KG1 (cell line): ENCODE measurements around the gene DPP10.
"Not testable (repeated sequence)": the region's sequence is repeated elsewhere in the genome, so short reads cannot be mapped to it uniquely, and the experiment has no call there.

Source experiments
- DNase-seq: peaks from one replicate; lab custom pipeline; 2025; lab: John Stamatoyannopoulos, UW

Gene DPP10

DNA sequence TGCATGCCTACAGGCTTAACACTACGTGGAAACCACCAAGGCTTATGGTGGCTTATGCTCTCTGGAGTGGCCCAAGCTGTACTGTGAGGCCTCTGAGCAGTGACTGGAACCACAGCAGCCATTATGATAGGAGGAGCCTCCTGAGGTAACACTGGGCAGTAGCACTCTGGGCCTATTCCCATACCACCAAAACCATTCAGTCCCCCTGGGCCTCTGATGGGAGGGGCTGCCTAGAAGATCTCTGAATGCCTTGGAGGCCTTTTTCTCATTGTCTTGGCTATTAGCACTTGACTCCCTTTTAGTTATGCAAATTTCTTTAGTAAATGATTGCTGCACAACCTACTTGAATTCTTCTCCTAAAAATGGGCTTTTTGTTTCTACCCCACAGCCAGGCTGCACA, 985.0 kb downstream of the DPP10 start:
- no peak for DNase-seq

DNA sequence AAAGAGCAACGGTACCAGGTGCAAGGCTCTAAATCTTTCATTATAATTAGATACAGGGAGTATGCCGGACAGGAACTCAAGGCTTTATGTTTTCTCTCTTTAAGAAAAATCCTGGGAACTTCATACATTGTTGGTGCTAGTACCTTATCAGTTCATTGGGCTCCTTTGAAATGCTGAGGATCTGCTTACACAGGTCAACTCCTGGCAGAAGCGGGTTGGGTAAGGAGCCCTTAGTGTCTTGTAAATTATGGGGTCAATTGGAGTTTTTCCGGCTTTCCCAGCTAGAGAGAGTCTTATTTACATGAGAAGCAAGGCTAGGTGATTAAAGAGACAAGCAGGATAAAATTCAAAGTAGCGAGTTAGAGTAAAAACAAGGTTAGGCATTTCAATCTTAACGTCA, 998.3 kb downstream of the DPP10 start:
- DNase-seq, result not testable (repeated sequence)

DNA sequence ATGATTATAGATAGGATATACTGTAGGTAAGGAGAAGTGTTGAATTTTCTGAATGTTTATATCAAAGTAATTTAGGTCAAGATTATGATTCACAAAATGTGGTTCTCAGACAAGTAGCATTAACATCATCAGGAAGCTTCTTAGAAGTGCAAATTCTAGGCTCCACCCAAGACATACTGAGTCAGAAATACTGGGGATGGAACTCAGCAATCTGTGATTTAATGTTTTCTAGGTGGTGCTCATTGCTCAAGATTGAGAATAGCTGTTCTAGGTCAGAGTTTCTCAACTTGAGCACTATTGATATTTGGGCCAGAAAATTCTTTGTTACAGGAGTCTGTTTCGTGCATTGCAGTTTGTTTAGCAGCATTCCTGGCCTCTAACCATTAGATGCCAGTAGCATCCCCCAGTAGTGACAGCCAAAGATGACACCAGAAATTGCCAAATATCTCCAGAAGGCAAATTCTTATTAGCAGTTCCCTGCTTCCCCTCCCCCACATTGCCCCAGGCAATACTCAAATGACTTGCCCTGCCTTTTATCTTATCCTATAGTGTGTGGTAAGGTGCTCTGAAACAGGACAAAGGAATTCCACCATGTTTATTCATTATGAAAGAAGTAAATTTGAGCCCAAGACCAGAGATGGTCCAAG, 1001.2 kb downstream of the DPP10 start:
- DNase-seq, result no peak

DNA sequence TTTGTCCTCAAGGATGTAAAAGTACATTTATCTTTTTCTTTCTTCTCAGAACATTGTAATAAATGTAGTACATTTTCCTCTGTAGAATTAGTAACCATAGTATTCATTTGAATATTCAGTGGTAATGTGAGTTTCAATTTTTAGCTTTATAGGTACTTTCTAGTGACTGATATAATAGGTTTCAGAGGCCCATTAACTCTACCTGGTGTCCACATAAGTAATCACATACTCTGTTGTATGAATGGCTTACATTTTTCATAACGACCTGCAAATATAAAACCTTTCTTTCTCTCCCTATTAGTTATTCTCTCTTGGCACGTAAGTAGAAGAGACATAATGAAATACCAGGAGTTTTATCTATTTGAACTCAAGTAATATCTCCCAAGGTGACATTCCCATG, 1017.6 kb downstream of the DPP10 start:
- no peak for DNase-seq

DNA sequence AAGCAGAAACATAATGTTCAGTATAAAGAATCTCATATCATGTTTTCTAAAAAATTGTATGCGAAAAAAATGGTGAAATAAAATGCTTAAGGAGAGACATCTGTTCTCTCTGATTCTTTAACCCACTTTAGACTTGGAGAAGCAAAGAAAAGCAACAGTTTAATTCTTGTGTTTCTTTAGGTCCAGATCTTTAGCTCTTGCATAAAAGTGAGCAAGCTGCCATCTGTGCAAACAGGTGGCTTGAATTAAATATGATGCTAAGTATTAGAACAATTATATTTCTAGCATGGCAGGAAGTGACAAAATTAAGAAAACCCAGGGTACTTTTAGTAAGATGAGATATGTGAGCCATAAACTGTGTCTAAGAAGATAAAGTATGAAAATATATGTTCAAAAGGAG, 1038.3 kb downstream of the DPP10 start:
- DNase-seq, result no peak

DNA sequence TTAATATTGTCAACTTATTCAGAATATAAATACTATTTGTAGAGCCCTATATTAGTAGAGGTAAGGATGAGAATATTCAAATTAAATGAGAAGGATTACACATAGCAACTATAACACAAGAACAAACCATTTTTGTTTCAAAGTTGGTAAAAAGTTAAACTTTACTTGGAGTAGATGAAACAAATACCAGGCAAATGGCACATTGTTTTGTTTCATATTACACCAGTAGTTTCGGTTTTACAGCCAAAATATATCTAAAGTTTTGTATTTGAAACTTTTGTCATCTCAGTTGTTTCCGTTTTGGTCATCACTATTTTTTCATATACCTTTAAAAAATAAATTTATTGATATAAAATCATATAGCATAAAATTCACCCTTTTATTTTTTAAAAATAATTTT, 1039.4 kb downstream of the DPP10 start:
- no peak for DNase-seq

DNA sequence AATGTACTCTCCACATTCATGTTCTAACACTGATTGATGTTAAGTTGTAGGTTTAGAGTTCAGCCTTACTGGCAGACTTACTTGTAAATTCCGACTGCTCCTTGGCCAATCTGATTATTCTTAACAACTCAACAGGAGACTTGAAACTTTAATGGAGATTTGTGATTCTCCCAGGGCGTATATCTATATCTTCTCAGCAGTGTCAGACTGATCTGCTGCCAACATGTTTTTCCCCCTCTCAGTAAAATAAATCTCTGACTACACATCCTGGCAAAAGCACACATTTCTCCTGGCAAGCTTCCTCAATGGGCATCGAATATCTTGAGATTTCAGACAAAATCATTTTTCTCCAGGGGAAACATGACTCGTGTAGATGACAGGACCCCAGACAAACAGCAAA, 1041.2 kb downstream of the DPP10 start:
- DNase-seq, result no peak

DNA sequence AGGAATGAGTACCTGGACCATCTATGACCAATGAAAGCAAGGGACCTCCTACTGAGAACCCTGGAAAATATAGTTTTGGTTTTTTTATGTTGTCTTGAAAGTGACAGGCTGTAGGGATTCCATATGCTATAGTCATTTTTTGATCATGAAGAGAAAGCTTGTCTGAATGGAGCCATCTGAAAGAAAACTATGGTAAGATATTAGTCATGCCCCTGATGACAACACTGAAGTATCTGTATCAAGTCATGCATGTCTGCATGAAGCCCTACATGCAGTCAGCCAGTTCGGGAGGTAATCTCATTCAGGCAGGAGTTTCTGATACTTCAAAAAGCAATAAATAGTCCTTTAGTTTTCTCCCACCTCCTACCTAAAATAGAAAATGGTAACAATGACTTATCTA, 1042.0 kb downstream of the DPP10 start:
- DNase-seq, result no peak

DNA sequence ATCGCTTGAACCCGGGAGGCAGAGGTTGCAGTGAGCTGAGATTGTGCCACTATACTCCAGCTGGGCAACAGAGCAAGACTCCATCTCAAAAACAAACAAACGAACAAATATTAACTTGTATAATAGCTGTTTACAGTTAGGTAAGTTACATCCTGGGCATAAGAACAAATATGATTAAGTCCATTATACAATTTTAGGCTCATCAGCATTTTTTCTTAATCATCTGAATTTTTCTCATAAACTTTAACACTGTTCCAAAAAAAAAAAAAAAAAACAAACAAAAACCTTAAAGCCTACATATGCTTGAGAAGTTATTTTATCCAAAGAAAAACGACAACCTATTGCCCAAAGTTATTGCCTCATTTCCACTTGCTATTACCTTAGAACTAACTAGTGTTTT, 1042.5 kb downstream of the DPP10 start:
- DNase-seq, result no peak

DNA sequence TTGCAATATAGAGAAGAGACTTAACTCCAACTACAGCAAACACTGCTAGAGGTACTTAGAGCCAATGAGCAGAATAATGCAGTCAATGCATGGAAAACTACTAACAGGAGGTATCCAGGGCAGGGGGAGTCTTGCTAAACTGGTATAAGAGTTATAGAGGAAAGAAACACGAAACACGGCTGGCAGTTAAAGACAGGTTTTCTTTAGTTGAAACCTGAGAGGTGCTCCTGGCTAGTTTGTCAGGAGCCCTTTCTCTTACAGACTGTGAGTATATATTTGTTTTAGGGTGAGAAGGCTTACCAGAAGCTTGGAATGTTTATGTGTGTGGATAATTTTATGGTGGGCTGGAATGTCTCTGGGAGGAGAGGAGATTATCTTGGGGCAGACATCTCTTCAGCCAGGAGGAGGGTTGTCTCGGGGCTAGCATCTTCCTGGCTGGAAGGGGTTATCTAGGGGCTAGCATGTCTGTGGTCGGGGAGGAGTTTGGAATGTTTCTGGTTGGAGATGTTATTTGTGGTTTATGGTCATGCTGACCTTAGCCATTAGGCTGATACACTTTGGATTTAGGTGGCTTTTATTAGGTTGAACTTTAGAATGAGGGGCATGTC, 1048.8 kb downstream of the DPP10 start:
- no peak for DNase-seq

DNA sequence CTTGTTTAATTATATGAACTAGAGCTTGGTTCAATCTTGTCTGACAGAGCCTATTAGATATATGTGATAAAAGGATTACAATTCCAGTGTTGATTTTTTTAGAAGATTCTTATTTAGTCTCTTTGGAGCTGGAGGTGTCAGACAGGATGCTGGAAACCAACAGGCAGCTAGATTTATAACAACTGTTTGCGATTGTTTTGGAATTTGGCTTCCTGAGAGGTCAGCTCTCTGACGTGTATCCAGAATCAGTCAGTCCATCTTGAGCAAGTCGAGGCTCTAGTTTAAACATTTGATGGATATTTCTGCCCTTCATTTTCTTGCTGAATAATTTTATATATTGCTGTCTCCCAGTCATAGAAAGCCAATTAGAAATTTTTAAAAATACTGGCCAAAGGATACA, 1062.9 kb downstream of the DPP10 start:
- no peak for DNase-seq

DNA sequence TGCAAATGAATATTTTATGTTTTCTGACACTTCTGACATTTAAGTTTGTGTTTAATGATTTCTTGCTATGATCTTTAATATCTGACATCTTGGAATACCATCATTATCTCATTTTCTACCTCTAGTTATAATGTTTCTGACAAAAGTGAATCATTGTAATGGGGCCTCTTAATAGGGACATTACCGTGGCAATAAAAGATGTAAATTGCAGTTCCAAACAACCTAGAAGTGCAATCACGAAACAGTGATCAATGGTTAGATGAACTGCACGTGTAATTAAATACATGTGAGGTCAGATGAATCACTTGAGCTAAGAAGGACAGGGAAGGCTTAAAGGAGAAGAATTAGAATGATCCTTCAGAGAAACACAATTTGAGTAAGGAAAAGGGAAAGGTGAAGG, 1078.3 kb downstream of the DPP10 start:
- no peak for DNase-seq

DNA sequence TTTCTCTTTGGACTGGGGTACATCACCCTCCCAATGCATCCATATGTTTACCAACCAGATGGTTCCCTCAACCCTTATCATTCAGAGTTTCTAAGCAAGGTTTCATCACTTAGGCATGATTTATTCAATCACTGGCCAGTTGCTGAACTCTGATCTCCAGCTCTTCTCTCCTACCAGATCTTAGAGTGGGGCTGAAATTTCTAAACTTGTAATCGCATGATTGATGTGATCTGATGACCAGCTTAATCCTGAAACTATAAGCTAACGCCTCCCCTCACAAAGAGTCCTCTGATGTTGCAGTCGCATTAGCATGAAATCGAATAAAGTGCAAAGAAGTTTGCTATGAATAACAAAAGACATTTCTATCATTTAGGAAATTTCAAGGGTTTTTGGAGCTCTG, 1082.0 kb downstream of the DPP10 start:
- DNase-seq, result no peak

DNA sequence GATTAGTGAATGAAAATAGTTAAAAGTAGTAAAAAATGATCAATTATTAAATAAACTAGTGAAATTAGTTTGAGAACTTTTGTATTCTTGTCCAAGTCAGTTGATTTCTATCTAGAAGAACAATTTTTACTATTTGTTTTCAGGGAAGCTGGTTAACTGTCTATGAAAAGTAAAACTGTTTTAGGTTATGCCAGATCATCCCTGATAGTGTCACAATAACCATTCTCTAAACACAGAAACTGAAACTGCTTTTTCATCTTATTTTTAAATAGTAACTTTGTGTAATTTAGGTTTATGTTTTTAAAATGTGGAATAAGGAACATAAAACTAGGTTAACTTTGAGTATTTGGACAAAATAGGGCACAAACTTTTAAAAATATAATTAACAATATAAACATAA, 1087.2 kb downstream of the DPP10 start:
- no peak for DNase-seq

DNA sequence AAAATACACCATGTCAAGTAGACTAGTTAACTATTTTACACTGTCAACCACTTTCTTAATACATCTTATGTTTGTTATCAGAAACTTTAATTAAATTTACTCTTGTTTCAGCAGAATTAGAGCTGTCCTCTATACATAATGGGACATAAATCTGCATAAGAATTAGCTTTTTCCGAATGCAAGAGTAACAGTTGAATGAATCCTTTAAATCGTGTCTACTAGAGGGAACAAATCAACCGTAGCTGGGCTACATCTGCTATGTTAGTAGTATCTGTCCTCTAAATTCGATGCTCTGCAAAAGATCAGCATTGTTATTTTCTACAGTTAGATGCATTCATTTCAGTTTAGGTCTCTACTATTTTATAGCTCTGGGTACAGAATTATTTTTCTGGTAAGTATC, 1090.6 kb downstream of the DPP10 start:
- DNase-seq, result no peak

DNA sequence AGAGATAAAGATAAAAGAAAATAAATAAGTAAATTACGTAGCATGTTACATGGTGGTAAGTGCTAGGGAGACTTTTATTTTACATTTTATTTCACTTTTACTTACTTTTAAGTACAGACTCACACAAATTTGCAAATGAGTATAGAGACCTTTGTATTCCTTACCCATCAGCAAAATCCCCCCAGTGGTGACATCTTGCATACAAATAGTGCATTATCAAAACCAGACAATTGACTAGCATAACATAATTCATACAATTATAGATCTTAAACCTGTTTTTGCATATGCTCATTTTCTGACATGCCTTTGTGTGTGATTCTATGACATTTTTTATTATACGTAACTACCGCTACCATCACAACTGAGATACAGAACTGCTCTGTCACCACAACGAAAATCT, 1099.4 kb downstream of the DPP10 start:
- DNase-seq, result no peak

DNA sequence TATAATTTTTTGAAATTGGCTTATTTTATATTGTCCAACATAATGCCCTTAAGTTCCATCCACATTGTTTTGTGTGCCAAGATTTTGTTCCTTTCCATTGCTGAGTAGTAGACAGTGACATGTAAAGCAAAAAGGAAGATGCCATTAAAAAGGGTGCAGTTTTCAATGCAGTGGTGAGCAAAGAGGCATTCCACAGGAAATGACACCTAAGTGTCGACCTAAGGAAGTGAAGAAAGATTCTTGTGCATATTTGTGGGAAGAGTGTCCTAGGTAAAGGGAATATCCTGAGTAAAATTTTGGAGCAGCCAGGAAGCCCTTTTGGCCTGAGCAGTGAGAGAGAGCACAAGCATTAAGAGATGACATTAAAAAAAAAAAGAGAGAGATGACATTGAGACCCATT, 1099.9 kb downstream of the DPP10 start:
- DNase-seq, result no peak

DNA sequence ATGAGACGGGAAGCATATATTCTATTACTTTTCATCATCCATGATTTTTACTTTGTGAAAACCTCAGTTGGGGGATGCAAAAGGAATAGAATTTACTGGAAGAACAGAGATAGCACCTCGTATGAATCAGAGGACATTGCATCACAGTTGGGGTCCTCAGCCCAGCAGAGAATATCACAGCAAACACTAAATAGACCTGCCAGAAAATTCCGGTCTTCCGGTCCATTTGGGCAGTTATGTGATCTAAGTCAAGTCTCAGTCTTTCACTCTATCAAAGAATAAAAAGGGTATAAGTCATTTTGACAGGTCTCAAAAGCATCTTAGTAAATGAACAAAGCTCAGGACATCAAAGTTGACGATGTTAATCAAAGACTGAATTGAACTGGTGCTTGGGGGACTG, 1100.6 kb downstream of the DPP10 start:
- DNase-seq, result no peak

DNA sequence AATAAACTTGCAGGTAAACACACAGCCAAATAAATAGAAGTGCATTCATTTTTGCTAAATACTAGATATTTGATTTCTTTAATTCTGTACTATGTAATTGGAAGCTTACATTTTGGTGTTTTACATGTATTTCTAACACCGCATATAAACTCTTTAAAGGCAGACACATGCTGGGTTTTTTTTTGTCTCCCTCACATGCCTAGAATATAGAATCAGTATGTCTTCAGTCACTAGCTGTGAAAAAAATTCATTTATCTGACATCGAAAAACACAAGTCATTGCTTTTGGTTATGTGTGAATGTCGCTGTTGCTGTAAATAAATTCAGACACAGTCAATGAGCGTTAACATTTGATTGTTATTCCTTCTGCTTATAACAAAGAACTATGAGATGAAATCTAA, 1101.0 kb downstream of the DPP10 start:
- DNase-seq, result no peak

DNA sequence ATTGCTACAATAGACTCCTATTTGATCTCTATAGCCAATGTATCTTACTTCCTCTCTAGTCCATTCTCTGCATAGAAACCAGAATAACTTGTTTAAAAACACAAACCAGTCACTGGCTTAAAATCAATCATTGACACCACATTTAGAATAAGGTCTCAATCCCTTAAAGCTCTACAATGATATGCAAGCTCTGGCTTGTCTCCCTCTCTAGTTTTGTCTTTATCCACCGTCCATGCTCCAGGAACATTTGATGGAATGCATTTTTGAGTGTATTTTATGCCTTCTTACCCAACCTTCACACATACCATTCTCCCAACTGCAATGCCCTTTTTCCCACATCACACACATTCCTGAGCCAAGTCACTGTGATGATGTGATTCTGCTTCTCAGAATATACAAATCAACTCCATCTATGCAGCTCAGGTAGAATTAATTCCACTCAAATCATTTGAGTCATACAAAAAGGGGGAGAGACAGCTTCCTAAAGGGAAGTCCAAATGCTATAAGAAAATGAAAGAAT, 1107.2 kb downstream of the DPP10 start:
- DNase-seq, result no peak

DNA sequence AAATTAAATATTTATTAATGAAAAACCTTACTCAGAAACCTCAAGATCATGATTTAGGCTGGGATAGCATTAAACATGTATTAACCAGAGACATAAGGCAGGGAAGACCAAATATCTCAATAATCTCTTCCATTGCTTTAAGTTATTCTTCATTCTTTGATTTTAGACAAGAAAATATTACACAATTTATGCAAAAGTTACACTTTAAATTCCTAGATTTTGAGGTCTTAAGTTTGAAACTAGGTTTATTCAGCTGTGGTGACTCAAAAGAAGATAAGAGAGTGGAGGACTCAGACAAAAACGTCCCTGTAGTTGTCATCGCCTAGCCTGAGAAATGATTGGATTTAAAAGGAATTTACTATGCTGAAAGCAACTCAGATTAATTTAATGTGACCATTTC, 1110.3 kb downstream of the DPP10 start:
- no peak for DNase-seq

DNA sequence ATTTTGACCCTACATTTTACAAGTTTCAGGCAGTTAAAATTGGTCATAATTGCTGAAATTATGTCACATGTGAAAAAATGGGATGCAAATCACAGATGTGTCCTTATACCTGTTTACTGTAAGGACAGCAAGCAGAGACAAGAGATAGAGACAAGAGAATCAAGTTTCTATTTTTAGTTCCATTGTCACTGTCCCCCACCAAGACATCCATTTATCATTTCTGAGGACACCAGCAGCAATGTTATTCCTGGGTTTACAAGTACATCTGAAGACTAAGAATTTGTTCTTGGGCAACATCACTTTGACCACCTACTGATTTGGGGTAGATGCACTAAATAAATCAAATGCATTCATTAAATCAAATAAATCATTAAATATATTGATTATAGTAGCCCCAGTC, 1111.7 kb downstream of the DPP10 start:
- DNase-seq, result no peak

DNA sequence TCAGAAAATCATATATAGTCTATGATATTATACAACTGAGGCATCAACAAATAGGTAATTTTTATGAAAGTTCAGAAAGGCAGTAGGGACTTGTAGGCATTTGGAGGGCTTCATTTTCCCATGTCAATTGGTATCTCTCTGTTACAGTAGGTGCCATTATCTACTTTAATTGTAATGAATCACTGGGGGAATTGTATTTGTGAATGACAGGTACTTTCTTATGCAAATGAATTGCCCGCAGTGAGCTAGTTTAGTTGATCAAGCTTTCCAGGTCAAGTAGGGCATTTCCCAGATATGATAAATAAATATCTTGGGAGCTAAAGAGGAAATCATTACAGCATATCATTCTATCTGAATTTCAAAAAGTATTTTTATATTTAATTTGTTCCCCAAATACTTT, 1116.3 kb downstream of the DPP10 start:
- DNase-seq, result no peak

DNA sequence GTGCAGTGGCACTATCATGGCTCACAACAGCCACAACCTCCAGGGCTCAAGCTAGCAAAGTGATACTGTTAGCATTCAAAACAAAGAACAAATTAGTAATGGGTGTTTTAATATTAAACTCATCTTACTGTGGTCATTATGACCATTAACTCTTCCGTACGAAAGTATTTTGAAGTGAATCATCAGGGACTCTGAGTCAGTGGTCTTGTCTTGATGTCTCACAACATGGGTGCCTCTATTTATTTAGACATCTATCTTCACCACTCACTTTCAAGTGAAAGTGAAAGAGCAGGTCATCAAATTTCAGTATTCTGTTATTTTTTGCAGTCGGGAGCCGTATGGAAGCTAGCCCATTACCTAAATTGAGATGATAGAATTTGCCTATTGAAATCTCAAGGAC, 1118.2 kb downstream of the DPP10 start:
- DNase-seq, result no peak
